IPS-18c (cell line): ENCODE measurements around the gene AP3S2.

ENCODE experiments used
- H3K4me3 ChIP-seq: 2 replicates; pipeline ENCODE4 v1.7.0; 2013; ENCODE audit warnings: low read depth, mild to moderate bottlenecking, low read length, moderate library complexity; ENCODE audit not compliant: insufficient read depth
- H3K9me3 ChIP-seq: one replicate; pipeline ENCODE4 v1.6.1; 2013; ENCODE audit warnings: mild to moderate bottlenecking, low read length, moderate library complexity; ENCODE audit not compliant: control insufficient read depth, insufficient read depth

The AP3S2 gene

GRCh38 chr15:89813381-89814111 is 80.2 kb downstream of the AP3S2 start:
- peaks cover 11% of the 10 kb centered on the region for H3K9me3 ChIP-seq
- H3K4me3 ChIP-seq: no peak overlapping the region

GRCh38 chr15:89812847-89813320 is 80.9 kb downstream of the AP3S2 start:
- H3K9me3 ChIP-seq: peaks cover 11% of the 10 kb centered on the region
- H3K4me3 ChIP-seq: no peak overlapping the region

- Histone ChIP-seq H3K9me3 (peaks cover 11% of the 10 kb centered on the region), H3K4me3 (no peak overlapping the region)
Observed at GRCh38 chr15:89812011-89812846, 81.6 kb downstream of the AP3S2 start.

GRCh38 chr15:89810837-89811236 is 83.0 kb downstream of the AP3S2 start:
- Histone ChIP-seq H3K4me3 (no peak overlapping the region), H3K9me3 (peaks cover 7% of the 10 kb centered on the region)

- Histone ChIP-seq H3K4me3 (no peak overlapping the region), H3K9me3 (no peaks in the 10 kb centered on the region)
Observed at GRCh38 chr15:89809787-89810148, 84.0 kb downstream of the AP3S2 start.

GRCh38 chr15:89809093-89809786 is 84.6 kb downstream of the AP3S2 start:
- no peaks in the 10 kb centered on the region for H3K9me3 ChIP-seq
- H3K4me3 ChIP-seq: no peak overlapping the region

GRCh38 chr15:89808160-89808870 is 85.5 kb downstream of the AP3S2 start:
- H3K9me3 ChIP-seq: no peaks in the 10 kb centered on the region
- no peak overlapping the region for H3K4me3 ChIP-seq

GRCh38 chr15:89807689-89808088 is 86.1 kb downstream of the AP3S2 start:
- Histone ChIP-seq H3K9me3 (no peaks in the 10 kb centered on the region), H3K4me3 (no peak overlapping the region)

- Histone ChIP-seq H3K9me3 (no peaks in the 10 kb centered on the region), H3K4me3 (no peak overlapping the region)
Observed at GRCh38 chr15:89806559-89807550, 86.9 kb downstream of the AP3S2 start.

- Histone ChIP-seq H3K4me3 (no peak overlapping the region), H3K9me3 (no peaks in the 10 kb centered on the region)
Observed at GRCh38 chr15:89806210-89806558, 87.6 kb downstream of the AP3S2 start.

- no peaks in the 10 kb centered on the region for H3K9me3 ChIP-seq
Observed at GRCh38 chr15:89805241-89806209, 88.3 kb downstream of the AP3S2 start.

GRCh38 chr15:89803941-89804800 is 89.6 kb downstream of the AP3S2 start:
- Histone ChIP-seq H3K9me3 (no peaks in the 10 kb centered on the region), H3K4me3 (no peak overlapping the region)

More at GRCh38 chr15:89805241-89806209, 88.3 kb downstream of the AP3S2 start:
- no peak overlapping the region for H3K4me3 ChIP-seq

GRCh38 chr15:89802986-89803824 is 90.6 kb downstream of the AP3S2 start:
- H3K9me3 ChIP-seq: peaks cover 2% of the 10 kb centered on the region
- no peak overlapping the region for H3K4me3 ChIP-seq
